ENCODE results near the gene ALK.

DNA sequence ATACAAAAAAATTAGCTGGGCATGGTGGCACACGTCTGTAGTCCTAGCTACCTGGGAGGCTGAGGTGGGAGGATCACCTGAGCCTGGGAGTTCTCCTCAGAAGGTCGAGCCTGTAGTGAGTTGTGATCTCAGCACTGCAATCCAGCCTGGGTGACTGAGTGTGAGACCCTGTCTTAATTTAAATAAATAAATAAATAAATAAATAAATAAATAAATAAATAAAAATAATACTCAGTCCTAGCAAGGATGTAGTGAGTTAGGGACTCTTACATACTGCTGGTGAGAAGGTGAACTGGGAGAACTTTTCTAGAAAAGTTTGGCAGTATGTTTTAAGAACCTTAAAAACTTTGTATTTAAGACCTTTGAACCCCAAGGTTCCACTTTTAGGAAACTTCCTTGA is 576.1 kb downstream of the ALK start:
- TF ChIP-seq, protein P1, sequence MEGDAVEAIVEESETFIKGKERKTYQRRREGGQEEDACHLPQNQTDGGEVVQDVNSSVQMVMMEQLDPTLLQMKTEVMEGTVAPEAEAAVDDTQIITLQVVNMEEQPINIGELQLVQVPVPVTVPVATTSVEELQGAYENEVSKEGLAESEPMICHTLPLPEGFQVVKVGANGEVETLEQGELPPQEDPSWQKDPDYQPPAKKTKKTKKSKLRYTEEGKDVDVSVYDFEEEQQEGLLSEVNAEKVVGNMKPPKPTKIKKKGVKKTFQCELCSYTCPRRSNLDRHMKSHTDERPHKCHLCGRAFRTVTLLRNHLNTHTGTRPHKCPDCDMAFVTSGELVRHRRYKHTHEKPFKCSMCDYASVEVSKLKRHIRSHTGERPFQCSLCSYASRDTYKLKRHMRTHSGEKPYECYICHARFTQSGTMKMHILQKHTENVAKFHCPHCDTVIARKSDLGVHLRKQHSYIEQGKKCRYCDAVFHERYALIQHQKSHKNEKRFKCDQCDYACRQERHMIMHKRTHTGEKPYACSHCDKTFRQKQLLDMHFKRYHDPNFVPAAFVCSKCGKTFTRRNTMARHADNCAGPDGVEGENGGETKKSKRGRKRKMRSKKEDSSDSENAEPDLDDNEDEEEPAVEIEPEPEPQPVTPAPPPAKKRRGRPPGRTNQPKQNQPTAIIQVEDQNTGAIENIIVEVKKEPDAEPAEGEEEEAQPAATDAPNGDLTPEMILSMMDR (IDR thresholded peaks at IDR 0.05; ENCODE audit: low read depth, low read length) = no peak
- no peak for TF ChIP-seq EZH2phosphoT487 (IDR thresholded peaks at IDR 0.05; ENCODE audit: low read depth)
